NT2/D1 (cell line): ENCODE results near the gene GAB3.

Source experiments
- SUZ12 ChIP-seq: IDR thresholded peaks from 2 replicates; pipeline ENCODE4 v1.6.1; 2011; ENCODE audit not compliant: insufficient read length, insufficient read depth; ENCODE audit errors: extremely low read depth
- YY1 ChIP-seq: IDR thresholded peaks from 2 replicates; pipeline ENCODE4 v1.6.1; 2011; ENCODE audit not compliant: insufficient read length, insufficient read depth
- ZNF274 ChIP-seq: IDR thresholded peaks from 2 replicates; pipeline ENCODE4 v1.6.1; 2011; ENCODE audit warnings: mild to moderate bottlenecking, low read depth, low read length

DNA sequence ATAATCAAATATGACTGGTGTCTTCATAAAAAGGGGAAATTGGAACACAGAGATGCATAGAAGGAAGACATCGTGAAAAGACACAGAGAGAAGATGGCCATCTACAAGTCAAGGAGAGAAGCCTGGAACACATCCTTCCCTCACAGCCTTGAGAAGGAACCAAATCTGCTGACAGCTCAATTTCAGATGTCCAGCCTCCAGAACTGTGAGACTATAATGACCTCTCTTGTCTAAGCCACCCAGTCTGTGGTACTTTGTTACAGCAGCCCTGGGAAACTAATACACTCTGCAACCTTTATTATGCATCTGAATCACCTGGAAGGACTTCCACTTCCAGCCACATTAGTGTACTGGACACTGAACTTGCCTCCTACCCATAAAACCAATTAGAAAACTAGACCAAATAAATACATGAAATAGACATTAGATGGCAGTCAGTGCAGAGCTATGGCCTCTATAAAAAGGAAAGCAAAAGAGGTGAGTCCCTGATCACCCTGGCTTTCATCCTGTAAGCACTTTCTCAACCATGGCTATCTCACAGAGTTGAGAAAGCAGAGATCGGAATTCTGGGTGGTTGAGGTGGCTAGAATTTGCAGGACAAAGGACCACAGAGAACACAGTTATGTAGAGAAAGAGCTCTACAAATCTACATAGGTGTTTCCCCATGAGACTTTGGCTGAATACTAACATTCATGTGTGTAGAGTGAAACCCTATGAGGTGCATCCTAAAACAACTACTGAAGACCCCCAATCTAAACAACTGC is 25.7 kb downstream of the GAB3 start:
- TF ChIP-seq SUZ12 (no peak), YY1 (no peak), ZNF274 (no peak)
